H9 (cell line): ENCODE measurements around the gene KCNAB1. TPM values are rescaled to one million over a fixed set of nuclear protein-coding genes. Genes with fewer than 3 reads are reported as not detected.

Experiments
- DNase-seq: peaks from one replicate; pipeline ENCODE4 v3.0.0-alpha.2; 2017
- H2AFZ ChIP-seq: one replicate; pipeline ENCODE4 v1.6.1; 2013; ENCODE audit warnings: mild to moderate bottlenecking, low read length, control low read depth, moderate library complexity
- H2AK5ac ChIP-seq: 2 replicates; pipeline ENCODE4 v1.6.1; 2013; ENCODE audit warnings: low read length, control low read depth, mixed read lengths; ENCODE audit not compliant: insufficient read length
- H2BK120ac ChIP-seq: one replicate; pipeline ENCODE4 v1.6.1; 2013; ENCODE audit warnings: low read depth, mild to moderate bottlenecking, low read length, control low read depth, inconsistent platforms; ENCODE audit not compliant: poor library complexity, severe bottlenecking
- H2BK12ac ChIP-seq: 2 replicates; pipeline ENCODE4 v1.6.1; 2013; ENCODE audit warnings: low read length, control low read depth, mixed read lengths, low read depth; ENCODE audit not compliant: insufficient read length
- H2BK15ac ChIP-seq: 2 replicates; pipeline ENCODE4 v1.6.1; 2013; ENCODE audit warnings: low read depth, low read length, control low read depth
- H2BK20ac ChIP-seq: one replicate; pipeline ENCODE4 v1.6.1; 2013; ENCODE audit warnings: low read depth, mild to moderate bottlenecking, low read length, control low read depth, inconsistent platforms; ENCODE audit not compliant: poor library complexity, severe bottlenecking
- H2BK5ac ChIP-seq: 2 replicates; pipeline ENCODE4 v1.6.1; 2013; ENCODE audit warnings: low read length, control low read depth, mixed read lengths; ENCODE audit not compliant: insufficient read length
- H3K14ac ChIP-seq: 2 replicates; pipeline ENCODE4 v1.6.1; 2013; ENCODE audit warnings: low read length, control low read depth; ENCODE audit not compliant: insufficient read depth
- H3K18ac ChIP-seq: 2 replicates; pipeline ENCODE4 v1.6.1; 2013; ENCODE audit warnings: low read depth, mild to moderate bottlenecking, mixed read lengths, low read length, control low read depth; ENCODE audit not compliant: insufficient read length
- H3K23ac ChIP-seq: 2 replicates; pipeline ENCODE4 v1.6.1; 2013; ENCODE audit warnings: low read length, control low read depth, mixed read lengths, low read depth; ENCODE audit not compliant: insufficient read length
- H3K23me2 ChIP-seq: 2 replicates; pipeline ENCODE4 v1.6.1; 2013; ENCODE audit warnings: low read depth, mild to moderate bottlenecking, mixed read lengths, low read length, control low read depth; ENCODE audit not compliant: insufficient read length, poor library complexity, severe bottlenecking
- H3K27ac ChIP-seq: 2 replicates; pipeline ENCODE4 v1.5.1; 2013; ENCODE audit warnings: low read length, control low read depth, mixed read lengths, low read depth; ENCODE audit not compliant: insufficient read length
- H3K27me3 ChIP-seq: 2 replicates; pipeline ENCODE4 v1.6.1; 2013; ENCODE audit warnings: low read length, control low read depth, inconsistent platforms; ENCODE audit not compliant: insufficient read depth
- H3K4ac ChIP-seq: 2 replicates; pipeline ENCODE4 v1.6.1; 2013; ENCODE audit warnings: low read depth, mild to moderate bottlenecking, control low read depth, inconsistent platforms, low read length, moderate library complexity
- H3K4me1 ChIP-seq: 2 replicates; pipeline ENCODE4 v1.6.1; 2013; ENCODE audit warnings: low read length, control low read depth, inconsistent platforms; ENCODE audit not compliant: insufficient read depth
- H3K4me2 ChIP-seq: 2 replicates; pipeline ENCODE4 v1.6.1; 2013; ENCODE audit warnings: low read length, control low read depth, mixed read lengths; ENCODE audit not compliant: insufficient read length, insufficient read depth
- H3K56ac ChIP-seq: 2 replicates; pipeline ENCODE4 v1.6.1; 2013; ENCODE audit warnings: low read depth, mild to moderate bottlenecking, mixed read lengths, low read length, control low read depth; ENCODE audit not compliant: insufficient read length
- H3K79me1 ChIP-seq: 2 replicates; pipeline ENCODE4 v1.6.1; 2013; ENCODE audit warnings: low read depth, mild to moderate bottlenecking, moderate library complexity, low read length, control low read depth, inconsistent platforms; ENCODE audit not compliant: insufficient read depth, poor library complexity, severe bottlenecking
- H3K79me2 ChIP-seq: 2 replicates; pipeline ENCODE4 v1.6.1; 2013; ENCODE audit warnings: low read length, control low read depth, inconsistent platforms; ENCODE audit not compliant: insufficient read depth
- H3K9ac ChIP-seq: 2 replicates; pipeline ENCODE4 v1.6.1; 2013; ENCODE audit warnings: low read length, control low read depth, mixed read lengths; ENCODE audit not compliant: insufficient read length; ENCODE audit errors: extremely low read depth
- H3K9me3 ChIP-seq: one replicate; pipeline ENCODE4 v1.6.1; 2013; ENCODE audit warnings: low read depth, low read length, inconsistent platforms; ENCODE audit not compliant: control insufficient read depth
- H3T11ph ChIP-seq: one replicate; pipeline ENCODE4 v1.6.1; 2013; ENCODE audit warnings: mild to moderate bottlenecking, low read length, control low read depth, inconsistent platforms
- H4K20me1 ChIP-seq: one replicate; pipeline ENCODE4 v1.6.1; 2013; ENCODE audit not compliant: control insufficient read depth, insufficient read length, insufficient read depth
- H4K5ac ChIP-seq: 2 replicates; pipeline ENCODE4 v1.6.1; 2013; ENCODE audit warnings: low read depth, mild to moderate bottlenecking, mixed read lengths, low read length, control low read depth; ENCODE audit not compliant: insufficient read length
- H4K8ac ChIP-seq: replicated peaks from 2 replicates; pipeline ENCODE4 v1.6.1; 2013; ENCODE audit warnings: low read length, control low read depth, mixed read lengths, low read depth; ENCODE audit not compliant: insufficient read length
- H4K91ac ChIP-seq: 2 replicates; pipeline ENCODE4 v1.6.1; 2013; ENCODE audit warnings: low read depth, mild to moderate bottlenecking, moderate library complexity, mixed read lengths, low read length, control low read depth; ENCODE audit not compliant: insufficient read length
- H3K27ac Mint-ChIP-seq, 3 experiments: 2 replicates in 2 of 3; 3 replicates in 1 of 3; pipeline ENCODE4 v1.8.0; 2020 to 2021; ENCODE audit warnings: mixed read lengths in 3 of 3, mild to moderate bottlenecking in 1 of 3, moderate library complexity in 1 of 3
- H3K27me3 Mint-ChIP-seq: 2 replicates; pipeline ENCODE4 v1.8.0; 2021; ENCODE audit warnings: low read depth, mild to moderate bottlenecking, moderate library complexity, mixed read lengths
- H3K36me3 Mint-ChIP-seq, 3 experiments: 2 replicates in 2 of 3; 3 replicates in 1 of 3; pipeline ENCODE4 v1.8.0; 2020 to 2021; ENCODE audit warnings: low read depth in 3 of 3, mixed read lengths in 3 of 3; ENCODE audit not compliant: insufficient read depth in 1 of 3
- H3K4me1 Mint-ChIP-seq, 2 experiments: 2 replicates each; pipeline ENCODE4 v1.8.0; 2020; ENCODE audit warnings: mixed read lengths in 2 of 2
- H3K4me3 Mint-ChIP-seq, 2 experiments: 2 replicates in 1 of 2; 3 replicates in 1 of 2; pipeline ENCODE4 v1.8.0; 2020 to 2021; ENCODE audit warnings: mild to moderate bottlenecking in 2 of 2, mixed read lengths in 2 of 2, moderate library complexity in 1 of 2
- H3K9me3 Mint-ChIP-seq, 2 experiments: 2 replicates in 1 of 2; 3 replicates in 1 of 2; pipeline ENCODE4 v1.8.0; 2020; ENCODE audit warnings: mild to moderate bottlenecking in 2 of 2, mixed read lengths in 2 of 2, moderate library complexity in 1 of 2
- total RNA-seq: library from RNA; stranded (reverse); gene quantifications from 2 replicates; pipeline ENCODE4 v1.2.1, GENCODE V29; 2021
- TF ChIP-seq, protein P1 (sequence below): fragments of 200-600 bp; sonication (generic); conservative IDR thresholded peaks from 3 replicates; pipeline ENCODE4 v1.8.0; 2021; ENCODE audit warnings: antibody characterized with exemption, mild to moderate bottlenecking

The KCNAB1 gene
- total RNA-seq, 1 experiment from 2014 or later: 3.7 TPM

DNA sequence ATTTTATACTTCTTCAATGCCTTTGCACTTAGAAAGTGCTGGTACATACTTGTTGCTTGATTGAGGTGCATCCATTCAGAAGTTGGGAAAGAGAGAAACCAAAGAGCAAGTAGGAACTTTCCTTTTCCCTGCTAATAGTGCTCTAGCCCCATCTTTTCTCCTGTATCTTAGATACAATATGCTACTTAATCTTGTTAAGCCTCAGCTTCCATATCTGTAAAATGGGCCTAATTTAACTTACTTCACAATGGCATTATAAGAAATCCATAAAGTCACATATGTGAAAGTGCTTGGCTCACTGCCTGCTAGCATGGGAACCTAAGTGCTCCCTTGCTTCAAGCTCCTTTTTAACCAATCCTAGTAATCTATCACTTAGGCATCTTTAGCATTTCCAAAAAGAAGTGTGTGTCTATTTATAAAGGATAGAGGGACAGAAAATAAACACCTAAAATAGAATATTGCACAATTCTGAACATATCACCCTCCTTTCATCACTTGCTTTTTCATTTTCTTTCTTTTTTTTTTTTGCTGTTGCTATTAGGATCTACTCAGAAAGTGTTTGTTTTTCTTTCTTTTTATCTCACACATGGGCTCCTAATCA, 28.1 kb downstream of the KCNAB1 start:
- Histone ChIP-seq H3K23me2 (no peaks in the 10 kb centered on the region), H3K18ac (no peak overlapping the region), H4K91ac (no peak overlapping the region), H2BK15ac (no peak overlapping the region), H2AFZ (no peak overlapping the region), H2BK20ac (no peak overlapping the region), H3K23ac (no peak overlapping the region), H3K9ac (no peak overlapping the region), H3K79me1 (no peaks in the 10 kb centered on the region), H3T11ph (no peak overlapping the region), H3K9me3 (no peaks in the 10 kb centered on the region), H3K4me1 (no peaks in the 10 kb centered on the region), H3K4me2 (no peak overlapping the region), H3K27ac (no peak overlapping the region), H2BK5ac (no peak overlapping the region), H3K4ac (no peak overlapping the region), H2BK120ac (no peak overlapping the region), H3K27me3 (no peaks in the 10 kb centered on the region), H3K79me2 (no peaks in the 10 kb centered on the region), H2BK12ac (no peak overlapping the region), H2AK5ac (no peak overlapping the region), H3K14ac (no peak overlapping the region), H3K56ac (no peak overlapping the region), H4K8ac (no peak overlapping the region), H4K5ac (no peak overlapping the region), H4K20me1 (no peaks in the 10 kb centered on the region)
- Mint-ChIP-seq H3K27ac (no peak overlapping the region), H3K4me1 (peaks cover 10 to 15% of the 10 kb centered on the region in 2 experiments), H3K36me3 (no peaks in the 10 kb centered on the region), H3K27me3 (no peaks in the 10 kb centered on the region), H3K9me3 (no peaks in the 10 kb centered on the region), H3K4me3 (no peak overlapping the region)
- TF ChIP-seq, protein P1, sequence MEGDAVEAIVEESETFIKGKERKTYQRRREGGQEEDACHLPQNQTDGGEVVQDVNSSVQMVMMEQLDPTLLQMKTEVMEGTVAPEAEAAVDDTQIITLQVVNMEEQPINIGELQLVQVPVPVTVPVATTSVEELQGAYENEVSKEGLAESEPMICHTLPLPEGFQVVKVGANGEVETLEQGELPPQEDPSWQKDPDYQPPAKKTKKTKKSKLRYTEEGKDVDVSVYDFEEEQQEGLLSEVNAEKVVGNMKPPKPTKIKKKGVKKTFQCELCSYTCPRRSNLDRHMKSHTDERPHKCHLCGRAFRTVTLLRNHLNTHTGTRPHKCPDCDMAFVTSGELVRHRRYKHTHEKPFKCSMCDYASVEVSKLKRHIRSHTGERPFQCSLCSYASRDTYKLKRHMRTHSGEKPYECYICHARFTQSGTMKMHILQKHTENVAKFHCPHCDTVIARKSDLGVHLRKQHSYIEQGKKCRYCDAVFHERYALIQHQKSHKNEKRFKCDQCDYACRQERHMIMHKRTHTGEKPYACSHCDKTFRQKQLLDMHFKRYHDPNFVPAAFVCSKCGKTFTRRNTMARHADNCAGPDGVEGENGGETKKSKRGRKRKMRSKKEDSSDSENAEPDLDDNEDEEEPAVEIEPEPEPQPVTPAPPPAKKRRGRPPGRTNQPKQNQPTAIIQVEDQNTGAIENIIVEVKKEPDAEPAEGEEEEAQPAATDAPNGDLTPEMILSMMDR: no peak
- no peak for DNase-seq
